Left ventricle myocardium inferior (tissue), 1 donor: ENCODE data around the gene NECAB2. TPM values are rescaled to one million over a fixed set of nuclear protein-coding genes. Genes with fewer than 3 reads are reported as not detected.

Experiments
- DNase-seq: peaks from one replicate; pipeline ENCODE4 v3.0.0-alpha.2; 2020
- H3K27ac ChIP-seq: fragments of 200-600 bp; replicated peaks from 2 replicates; pipeline ENCODE4 v1.8.0; 2021
- H3K27me3 ChIP-seq: fragments of 200-600 bp; 2 replicates; pipeline ENCODE4 v1.8.0; 2021; ENCODE audit warnings: low read depth
- H3K36me3 ChIP-seq: fragments of 200-600 bp; 2 replicates; pipeline ENCODE4 v1.8.0; 2021
- H3K4me1 ChIP-seq: fragments of 200-600 bp; 2 replicates; pipeline ENCODE4 v1.8.0; 2021
- H3K4me3 ChIP-seq: fragments of 200-600 bp; 2 replicates; pipeline ENCODE4 v1.8.0; 2021; ENCODE audit warnings: mild to moderate bottlenecking, moderate library complexity
- H3K9me3 ChIP-seq: fragments of 200-600 bp; replicated peaks from 2 replicates; pipeline ENCODE4 v1.8.0; 2021
- CTCF ChIP-seq: fragments of 200-600 bp; IDR thresholded peaks from 2 replicates; pipeline ENCODE4 v1.8.0; 2021; ENCODE audit warnings: antibody characterized with exemption, mild to moderate bottlenecking, borderline replicate concordance
- intact Hi-C: fragments of 100-400 bp; cut with micrococcal nuclease; formaldehyde crosslinking; loops from one replicate; pipeline ENCODE4 v1.11.0; 2022
- total RNA-seq: library from RNA; stranded (reverse); fragmentation: NEBNext Ultra II Directional; extraction: Animal tissue kit (Norgen Biotek cat#: 25700); gene quantifications from one replicate; pipeline ENCODE4 v1.2.1, GENCODE V29; 2021
- donor health status: DM: no; HTN: yes; CAD: no; lungs with severe emphysema.

The NECAB2 gene
- total RNA-seq, 1 donor from 2014 or later = 0.69 TPM

- H3K9me3 ChIP-seq = no peaks in the 10 kb centered on the region
- DNase-seq = no peak
- no peak for TF ChIP-seq CTCF
- H3K27me3 ChIP-seq = no peaks in the 10 kb centered on the region
- intact Hi-C loops = no loop called here
- no peak overlapping the region for H3K4me3 ChIP-seq
- no peaks in the 10 kb centered on the region for H3K36me3 ChIP-seq
- no peak overlapping the region for H3K27ac ChIP-seq
- peaks cover 17% of the 10 kb centered on the region for H3K4me1 ChIP-seq
These were observed 34.0 kb upstream of the NECAB2 start for GRCh38 chr16:83933885-83934683.

GRCh38 chr16:83934684-83934977 lies 33.4 kb upstream of the NECAB2 start:
- Histone ChIP-seq H3K9me3 (no peaks in the 10 kb centered on the region), H3K4me3 (no peak overlapping the region), H3K27ac (no peak overlapping the region), H3K36me3 (no peaks in the 10 kb centered on the region), H3K4me1 (peaks cover 23% of the 10 kb centered on the region), H3K27me3 (no peaks in the 10 kb centered on the region)
- intact Hi-C loops = no loop called here
- DNase-seq = no peak
- no peak for TF ChIP-seq CTCF

- no peak for DNase-seq
- Histone ChIP-seq H3K27ac (no peak overlapping the region), H3K4me3 (no peak overlapping the region), H3K36me3 (no peaks in the 10 kb centered on the region), H3K27me3 (no peaks in the 10 kb centered on the region), H3K4me1 (peaks cover 19% of the 10 kb centered on the region), H3K9me3 (no peaks in the 10 kb centered on the region)
- intact Hi-C loops = no loop called here
- TF ChIP-seq CTCF = no peak
These were observed 32.8 kb upstream of the NECAB2 start for GRCh38 chr16:83935005-83935857.

- no peak overlapping the region for H3K27ac ChIP-seq
- peaks cover 12% of the 10 kb centered on the region for H3K4me1 ChIP-seq
- no peaks in the 10 kb centered on the region for H3K36me3 ChIP-seq
- no peaks in the 10 kb centered on the region for H3K27me3 ChIP-seq
- intact Hi-C loops = no loop called here
- DNase-seq = no peak
- TF ChIP-seq CTCF = no peak
- no peaks in the 10 kb centered on the region for H3K9me3 ChIP-seq
- H3K4me3 ChIP-seq = no peak overlapping the region
These were observed 32.2 kb upstream of the NECAB2 start for GRCh38 chr16:83935858-83936255.

- H3K27me3 ChIP-seq = no peaks in the 10 kb centered on the region
- intact Hi-C loops = no loop called here
- no peak for DNase-seq
- no peaks in the 10 kb centered on the region for H3K9me3 ChIP-seq
- peaks cover 9% of the 10 kb centered on the region for H3K4me1 ChIP-seq
- no peak for TF ChIP-seq CTCF
- H3K27ac ChIP-seq = no peak overlapping the region
- H3K4me3 ChIP-seq = no peak overlapping the region
- H3K36me3 ChIP-seq = no peaks in the 10 kb centered on the region
These were observed 31.4 kb upstream of the NECAB2 start for GRCh38 chr16:83936581-83937165.
